ENCODE data around the gene SLC35F1. TPM values are rescaled to one million over a fixed set of nuclear protein-coding genes. Genes with fewer than 3 reads are reported as not detected.

SLC35F1 gene
- total and polyA plus RNA-seq, 10 of the 15 experiments (the other 5 are each of a cell fraction or from before 2014, with no cell fraction given) = 0.01 TPM; not detected in 9

GRCh38 chr6:117906507-117906957 is 532 bp upstream of the SLC35F1 start:
- Histone ChIP-seq H3K9me3 (replicated peaks; ENCODE audit: control insufficient read depth, insufficient read depth, low read length) (no peaks in the 10 kb centered on the region; the same call in 2 of the 3 replicates), H3K9ac (ENCODE audit: control insufficient read depth, insufficient read depth, low read length) (no peak overlapping the region), H3K27me3 (replicated peaks in 1 of 2; ENCODE audit: control insufficient read depth in 2 of 2, insufficient read depth in 2 of 2, low read length in 1 of 2) (peaks cover 3 to 15% of the 10 kb centered on the region in 2 experiments; a peak in 3 of 4 replicates), H3K79me2 (ENCODE audit: control insufficient read depth, insufficient read depth, low read length) (no peaks in the 10 kb centered on the region), H3K4me3 (no peak overlapping the region), H4K20me1 (ENCODE audit: control insufficient read depth, insufficient read depth) (no peaks in the 10 kb centered on the region; the same call in 1 of the 2 replicates), H3K4me1 (ENCODE audit: control insufficient read depth, insufficient read depth, low read length) (no peaks in the 10 kb centered on the region), H3K27ac (ENCODE audit: control insufficient read depth, insufficient read depth) (no peak overlapping the region), H2AFZ (ENCODE audit: control insufficient read depth, low read depth, low read length) (no peak overlapping the region), H3K36me3 (ENCODE audit: control insufficient read depth in 2 of 2, insufficient read depth in 2 of 2, low read length in 1 of 2) (no peaks in the 10 kb centered on the region), H3K4me2 (ENCODE audit: control insufficient read depth, insufficient read depth) (peak overlapping the region; percentile 75; the same call in 1 of the 2 replicates)
- ChIA-PET CTCF (no interaction called here), SMC1A (ENCODE audit: uncharacterized antibody, unreplicated experiment) (no interaction called here), RAD21 (ENCODE audit: unreplicated experiment) (no interaction called here), POLR2A (no interaction called here)
- FAIRE-seq (no peak), ATAC-seq (peak; percentile 72), DNase-seq (ENCODE audit: low read depth, low spot score) (peak; percentile 8)
- in situ Hi-C loops (cut with MboI) (no loop called here), intact Hi-C loops (cut with micrococcal nuclease; ENCODE audit: unreplicated experiment) (no loop called here)
- no TSS peak for BruUV-seq (replicated peaks)
- 6% methylated on average over 14 of the region's 14 CpGs for WGBS (ENCODE audit: insufficient coverage, insufficient replicate concordance, low lambda C conversion rate, missing lambda C conversion rate)
- TF ChIP-seq CHD4 (IDR thresholded peaks at IDR 0.05) = no peak
- no peak for TF ChIP-seq TCF7 (IDR thresholded peaks at IDR 0.05; ENCODE audit: borderline replicate concordance)
- TF ChIP-seq ZNF622 (IDR thresholded peaks at IDR 0.05) = no peak
- peak; percentile 87 for TF ChIP-seq MEF2B (IDR thresholded peaks at IDR 0.05; ENCODE audit: partially characterized antibody, poor library complexity, severe bottlenecking)
- TF ChIP-seq NFYA (IDR thresholded peaks at IDR 0.05; ENCODE audit: borderline replicate concordance, low read depth, low read length) = no peak
- TF ChIP-seq, protein P1, sequence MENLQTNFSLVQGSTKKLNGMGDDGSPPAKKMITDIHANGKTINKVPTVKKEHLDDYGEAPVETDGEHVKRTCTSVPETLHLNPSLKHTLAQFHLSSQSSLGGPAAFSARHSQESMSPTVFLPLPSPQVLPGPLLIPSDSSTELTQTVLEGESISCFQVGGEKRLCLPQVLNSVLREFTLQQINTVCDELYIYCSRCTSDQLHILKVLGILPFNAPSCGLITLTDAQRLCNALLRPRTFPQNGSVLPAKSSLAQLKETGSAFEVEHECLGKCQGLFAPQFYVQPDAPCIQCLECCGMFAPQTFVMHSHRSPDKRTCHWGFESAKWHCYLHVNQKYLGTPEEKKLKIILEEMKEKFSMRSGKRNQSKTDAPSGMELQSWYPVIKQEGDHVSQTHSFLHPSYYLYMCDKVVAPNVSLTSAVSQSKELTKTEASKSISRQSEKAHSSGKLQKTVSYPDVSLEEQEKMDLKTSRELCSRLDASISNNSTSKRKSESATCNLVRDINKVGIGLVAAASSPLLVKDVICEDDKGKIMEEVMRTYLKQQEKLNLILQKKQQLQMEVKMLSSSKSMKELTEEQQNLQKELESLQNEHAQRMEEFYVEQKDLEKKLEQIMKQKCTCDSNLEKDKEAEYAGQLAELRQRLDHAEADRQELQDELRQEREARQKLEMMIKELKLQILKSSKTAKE (IDR thresholded peaks at IDR 0.05; ENCODE audit: low read depth, poor library complexity, severe bottlenecking) = no peak
- TF ChIP-seq IRF3 (IDR thresholded peaks at IDR 0.05) = no peak
- 0 out of 2 replicates have a peak, but pooled peaks have one; percentile 13 for TF ChIP-seq ATF7 (IDR thresholded peaks at IDR 0.05; ENCODE audit: low read depth)
- no peak for TF ChIP-seq RBBP5 (conservative IDR thresholded peaks at IDR 0.05)
- no peak for TF ChIP-seq E2F8 (IDR thresholded peaks at IDR 0.05; ENCODE audit: low read depth, partially characterized antibody)
- 0 out of 4 replicates have a peak, but pooled peaks of 1 of the 2 experiments have one; percentile 38 for TF ChIP-seq IKZF2 (IDR thresholded peaks at IDR 0.05)
- no peak for TF ChIP-seq PAX5 (IDR thresholded peaks at IDR 0.05; ENCODE audit: borderline replicate concordance, low read depth, low read length)
- TF ChIP-seq MAX (IDR thresholded peaks at IDR 0.05; ENCODE audit: low read depth, low read length) = no peak
- TF ChIP-seq NFXL1 (IDR thresholded peaks at IDR 0.05; ENCODE audit: borderline replicate concordance) = no peak
- TF ChIP-seq, protein P2, sequence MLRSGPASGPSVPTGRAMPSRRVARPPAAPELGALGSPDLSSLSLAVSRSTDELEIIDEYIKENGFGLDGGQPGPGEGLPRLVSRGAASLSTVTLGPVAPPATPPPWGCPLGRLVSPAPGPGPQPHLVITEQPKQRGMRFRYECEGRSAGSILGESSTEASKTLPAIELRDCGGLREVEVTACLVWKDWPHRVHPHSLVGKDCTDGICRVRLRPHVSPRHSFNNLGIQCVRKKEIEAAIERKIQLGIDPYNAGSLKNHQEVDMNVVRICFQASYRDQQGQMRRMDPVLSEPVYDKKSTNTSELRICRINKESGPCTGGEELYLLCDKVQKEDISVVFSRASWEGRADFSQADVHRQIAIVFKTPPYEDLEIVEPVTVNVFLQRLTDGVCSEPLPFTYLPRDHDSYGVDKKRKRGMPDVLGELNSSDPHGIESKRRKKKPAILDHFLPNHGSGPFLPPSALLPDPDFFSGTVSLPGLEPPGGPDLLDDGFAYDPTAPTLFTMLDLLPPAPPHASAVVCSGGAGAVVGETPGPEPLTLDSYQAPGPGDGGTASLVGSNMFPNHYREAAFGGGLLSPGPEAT (IDR thresholded peaks at IDR 0.05; ENCODE audit: low read depth) = peak; percentile 37; the same call in 1 of the 2 replicates
